MM.1S (cell line): ENCODE results near the gene CNNM4.

Source experiments
- DNase-seq: peaks from one replicate; pipeline ENCODE4 v3.0.0-alpha.2; 2015
- H2AFZ ChIP-seq: fragments of 300-600 bp; sonication (generic); 2 replicates; pipeline ENCODE4 v1.6.0; 2016; ENCODE audit warnings: antibody characterized with exemption, low read length
- H3F3A ChIP-seq: fragments of 300-600 bp; sonication (generic); 2 replicates; pipeline ENCODE4 v1.6.1; 2016; ENCODE audit warnings: mild to moderate bottlenecking, antibody characterized with exemption, low read length, moderate library complexity, mixed read lengths; ENCODE audit not compliant: insufficient read depth
- H3K27ac ChIP-seq: fragments of 300-600 bp; sonication (generic); 2 replicates; pipeline ENCODE4 v1.5.1; 2016; ENCODE audit warnings: mild to moderate bottlenecking, low read length
- H3K27me3 ChIP-seq: fragments of 300-600 bp; sonication (generic); replicated peaks from 2 replicates; pipeline ENCODE4 v1.6.0; 2016; ENCODE audit warnings: low read length; ENCODE audit not compliant: insufficient read depth
- H3K36me3 ChIP-seq: fragments of 300-600 bp; sonication (generic); replicated peaks from 2 replicates; pipeline ENCODE4 v1.6.1; 2016; ENCODE audit warnings: mild to moderate bottlenecking, low read length, mixed read lengths; ENCODE audit not compliant: insufficient read depth
- H3K4me1 ChIP-seq: fragments of 300-600 bp; sonication (generic); 2 replicates; pipeline ENCODE4 v1.6.1; 2016; ENCODE audit warnings: low read length, mixed read lengths
- H3K4me2 ChIP-seq: fragments of 300-600 bp; sonication (generic); 2 replicates; pipeline ENCODE4 v1.6.0; 2016; ENCODE audit warnings: low read depth, low read length
- H3K4me3 ChIP-seq: fragments of 300-600 bp; sonication (generic); 2 replicates; pipeline ENCODE4 v1.5.1; 2016; ENCODE audit warnings: low read length, mixed read lengths
- H3K79me2 ChIP-seq: fragments of 300-600 bp; sonication (generic); 2 replicates; pipeline ENCODE4 v1.6.1; 2016; ENCODE audit warnings: mixed run types, low read length, mixed read lengths
- H3K9ac ChIP-seq: fragments of 300-600 bp; sonication (generic); 2 replicates; pipeline ENCODE4 v1.6.1; 2016; ENCODE audit warnings: low read length, mixed read lengths
- H3K9me2 ChIP-seq: fragments of 300-600 bp; sonication (generic); replicated peaks from 2 replicates; pipeline ENCODE4 v1.6.1; 2016; ENCODE audit warnings: mild to moderate bottlenecking, low read length, mixed read lengths; ENCODE audit not compliant: insufficient read depth
- H3K9me3 ChIP-seq: fragments of 300-600 bp; sonication (generic); replicated peaks from 2 replicates; pipeline ENCODE4 v1.6.1; 2016; ENCODE audit warnings: mild to moderate bottlenecking, low read length, mixed read lengths; ENCODE audit not compliant: insufficient read depth
- H4K20me1 ChIP-seq: fragments of 300-600 bp; sonication (generic); 2 replicates; pipeline ENCODE4 v1.6.1; 2016; ENCODE audit warnings: mild to moderate bottlenecking, low read length, moderate library complexity, mixed read lengths; ENCODE audit not compliant: insufficient read depth
- CTCF ChIP-seq: fragments of 300-600 bp; sonication (generic); IDR thresholded peaks from 2 replicates; pipeline ENCODE4 v1.5.1; 2016; ENCODE audit warnings: antibody characterized with exemption, low read length, mixed read lengths
- EZH2 ChIP-seq: fragments of 300-600 bp; sonication (generic); optimal IDR thresholded peaks from 2 replicates; pipeline ENCODE3; 2017; ENCODE audit warnings: low read depth, mild to moderate bottlenecking, antibody characterized with exemption, low read length, mixed read lengths
- EZH2phosphoT487 ChIP-seq: fragments of 300-600 bp; sonication (generic); IDR thresholded peaks from 2 replicates; pipeline ENCODE4 v1.6.1; 2018; ENCODE audit warnings: antibody characterized with exemption, low read length

Gene CNNM4

GRCh38 chr2:96797066-96797625 lies 36.4 kb downstream of the CNNM4 start:
- H3K36me3 ChIP-seq = no peaks in the 10 kb centered on the region
- H3K4me1 ChIP-seq = no peaks in the 10 kb centered on the region
- H3K27ac ChIP-seq = no peak overlapping the region
- no peak overlapping the region for H3K4me3 ChIP-seq
- TF ChIP-seq EZH2phosphoT487 = no peak
- no peak for TF ChIP-seq EZH2
- no peak for TF ChIP-seq CTCF
- no peak for DNase-seq
- H3K9me3 ChIP-seq = no peaks in the 10 kb centered on the region
- H3K27me3 ChIP-seq = no peaks in the 10 kb centered on the region
- H3K79me2 ChIP-seq = no peaks in the 10 kb centered on the region
- H3F3A ChIP-seq = no peaks in the 10 kb centered on the region
- no peak overlapping the region for H3K9ac ChIP-seq
- H4K20me1 ChIP-seq = no peaks in the 10 kb centered on the region
- H3K9me2 ChIP-seq = no peaks in the 10 kb centered on the region
- H2AFZ ChIP-seq = no peak overlapping the region
- no peak overlapping the region for H3K4me2 ChIP-seq

GRCh38 chr2:96798733-96799622 lies 38.3 kb downstream of the CNNM4 start:
- H2AFZ ChIP-seq = no peak overlapping the region
- H3K27me3 ChIP-seq = no peaks in the 10 kb centered on the region
- no peaks in the 10 kb centered on the region for H3K9me2 ChIP-seq
- no peaks in the 10 kb centered on the region for H4K20me1 ChIP-seq
- no peaks in the 10 kb centered on the region for H3K79me2 ChIP-seq
- H3F3A ChIP-seq = no peaks in the 10 kb centered on the region
- no peak overlapping the region for H3K4me2 ChIP-seq
- TF ChIP-seq EZH2 = no peak
- no peak for TF ChIP-seq EZH2phosphoT487
- no peak for TF ChIP-seq CTCF
- no peak overlapping the region for H3K27ac ChIP-seq
- DNase-seq = no peak
- no peak overlapping the region for H3K4me3 ChIP-seq
- H3K9me3 ChIP-seq = no peaks in the 10 kb centered on the region
- H3K36me3 ChIP-seq = no peaks in the 10 kb centered on the region
- H3K9ac ChIP-seq = no peak overlapping the region
- H3K4me1 ChIP-seq = no peaks in the 10 kb centered on the region

- no peak overlapping the region for H3K9ac ChIP-seq
- DNase-seq = no peak
Measured at GRCh38 chr2:96799623-96799935, 38.9 kb downstream of the CNNM4 start.

More at GRCh38 chr2:96799623-96799935, 38.9 kb downstream of the CNNM4 start:
- Histone ChIP-seq H4K20me1 (no peaks in the 10 kb centered on the region), H3K27me3 (no peaks in the 10 kb centered on the region), H3K4me3 (no peak overlapping the region), H3K9me3 (no peaks in the 10 kb centered on the region), H3K4me1 (no peaks in the 10 kb centered on the region), H3K79me2 (no peaks in the 10 kb centered on the region), H3K27ac (no peak overlapping the region), H3K36me3 (no peaks in the 10 kb centered on the region), H3K9me2 (no peaks in the 10 kb centered on the region), H3K4me2 (no peak overlapping the region), H2AFZ (no peak overlapping the region), H3F3A (no peaks in the 10 kb centered on the region)
- TF ChIP-seq EZH2 (no peak), EZH2phosphoT487 (no peak), CTCF (no peak)
